ENCODE data around the gene CR2.

DNA sequence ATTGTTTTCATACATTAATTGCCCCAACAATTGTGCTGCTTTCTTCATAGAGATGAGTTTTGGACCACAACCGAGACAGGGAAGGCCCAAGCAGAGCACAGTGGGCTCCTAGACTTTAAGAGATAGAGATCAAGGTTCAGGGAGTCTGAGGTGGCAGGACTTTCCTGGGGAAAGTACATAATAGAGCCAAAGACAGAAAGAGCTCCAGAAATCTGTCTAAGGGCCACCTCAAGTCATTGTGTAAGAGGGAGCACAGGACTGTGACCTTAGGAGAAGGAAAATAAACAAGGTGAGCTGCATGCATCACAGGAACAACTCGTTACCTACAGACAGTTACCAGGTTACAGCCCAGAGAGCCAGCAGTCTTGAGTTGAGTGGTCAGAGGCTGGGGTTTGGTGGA lies 41.3 kb upstream of the CR2 start:
- TF ChIP-seq, protein P1, sequence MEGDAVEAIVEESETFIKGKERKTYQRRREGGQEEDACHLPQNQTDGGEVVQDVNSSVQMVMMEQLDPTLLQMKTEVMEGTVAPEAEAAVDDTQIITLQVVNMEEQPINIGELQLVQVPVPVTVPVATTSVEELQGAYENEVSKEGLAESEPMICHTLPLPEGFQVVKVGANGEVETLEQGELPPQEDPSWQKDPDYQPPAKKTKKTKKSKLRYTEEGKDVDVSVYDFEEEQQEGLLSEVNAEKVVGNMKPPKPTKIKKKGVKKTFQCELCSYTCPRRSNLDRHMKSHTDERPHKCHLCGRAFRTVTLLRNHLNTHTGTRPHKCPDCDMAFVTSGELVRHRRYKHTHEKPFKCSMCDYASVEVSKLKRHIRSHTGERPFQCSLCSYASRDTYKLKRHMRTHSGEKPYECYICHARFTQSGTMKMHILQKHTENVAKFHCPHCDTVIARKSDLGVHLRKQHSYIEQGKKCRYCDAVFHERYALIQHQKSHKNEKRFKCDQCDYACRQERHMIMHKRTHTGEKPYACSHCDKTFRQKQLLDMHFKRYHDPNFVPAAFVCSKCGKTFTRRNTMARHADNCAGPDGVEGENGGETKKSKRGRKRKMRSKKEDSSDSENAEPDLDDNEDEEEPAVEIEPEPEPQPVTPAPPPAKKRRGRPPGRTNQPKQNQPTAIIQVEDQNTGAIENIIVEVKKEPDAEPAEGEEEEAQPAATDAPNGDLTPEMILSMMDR (IDR thresholded peaks at IDR 0.05) = no peak
- no peak for TF ChIP-seq POLR2A (IDR thresholded peaks at IDR 0.05)
